ENCODE results near the gene KCNQ5.

Gene KCNQ5

DNA sequence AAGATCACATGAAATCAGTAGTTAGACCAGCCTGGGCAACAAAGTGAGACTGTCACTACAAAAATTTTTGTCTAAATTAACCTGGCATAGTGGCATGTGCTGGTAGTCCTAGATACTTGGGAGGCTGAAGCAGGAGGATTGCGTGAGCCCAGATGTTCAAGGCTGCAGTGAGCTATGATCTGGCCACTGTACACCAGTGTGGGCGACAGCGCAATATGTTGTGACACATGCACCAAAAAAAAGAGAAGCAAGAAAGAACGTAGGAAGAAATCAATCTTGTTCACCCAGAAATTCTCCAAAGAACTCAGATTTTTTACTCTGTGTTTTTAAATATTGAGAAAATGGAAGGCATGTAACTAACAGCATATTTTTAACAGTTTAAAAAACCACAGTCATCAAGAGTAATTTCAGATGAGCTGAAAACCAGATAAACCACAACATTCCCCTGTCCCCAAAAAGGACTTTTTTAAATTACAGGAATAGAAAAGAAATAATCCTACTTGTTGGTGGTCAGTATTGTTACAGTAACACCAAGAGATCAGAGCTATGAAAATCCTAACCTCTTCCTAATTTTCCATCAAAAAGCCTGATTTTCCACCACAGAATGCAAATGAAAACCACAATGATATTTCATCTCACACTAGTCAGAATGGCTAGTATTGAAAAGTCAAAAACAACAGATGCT lies 363.3 kb downstream of the KCNQ5 start:
- no peak for DNase-seq (ENCODE audit: low read depth in 4 of 4, low spot score in 1 of 4)

DNA sequence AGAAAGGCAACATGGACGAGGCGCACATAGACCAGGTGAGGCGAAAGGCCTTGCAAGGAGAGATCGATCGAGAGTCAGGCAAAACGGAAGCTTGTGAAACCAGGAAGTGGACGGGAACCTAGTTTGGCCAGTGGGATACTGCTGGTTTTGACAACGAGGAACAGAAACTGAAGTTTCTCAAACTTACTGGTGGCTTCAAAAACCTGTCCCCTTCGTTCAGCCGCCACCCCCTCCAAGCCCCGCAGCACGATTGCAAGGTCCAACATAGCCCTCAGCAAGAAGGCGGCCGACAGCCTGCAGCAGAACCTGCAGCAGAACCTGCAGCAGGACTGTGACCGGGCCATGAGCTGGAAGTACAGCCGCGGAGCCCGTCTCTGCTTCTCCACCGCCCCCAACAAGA lies 365.4 kb downstream of the KCNQ5 start:
- no peak for DNase-seq (ENCODE audit: low read depth in 4 of 4, low spot score in 1 of 4)

DNA sequence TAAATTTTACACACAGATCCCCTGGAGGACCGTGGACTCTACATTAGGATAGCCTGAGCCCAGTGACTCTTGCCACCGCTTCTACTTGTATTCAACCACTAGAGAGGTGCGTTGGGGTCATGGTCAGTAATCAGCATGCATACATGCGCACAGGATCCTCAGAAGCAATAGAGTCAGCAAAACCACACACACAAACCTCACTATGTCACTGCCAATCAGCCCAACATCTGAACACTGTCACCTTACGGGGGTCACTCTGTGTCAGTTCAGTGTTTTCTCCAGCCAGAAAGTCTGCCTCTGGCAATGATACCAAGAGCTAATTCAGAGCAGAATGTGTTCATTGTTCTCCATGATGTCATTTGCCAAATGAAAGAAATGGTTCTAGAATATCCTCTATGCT lies 378.1 kb downstream of the KCNQ5 start:
- DNase-seq (ENCODE audit: low read depth in 4 of 4, low spot score in 1 of 4), result no peak

DNA sequence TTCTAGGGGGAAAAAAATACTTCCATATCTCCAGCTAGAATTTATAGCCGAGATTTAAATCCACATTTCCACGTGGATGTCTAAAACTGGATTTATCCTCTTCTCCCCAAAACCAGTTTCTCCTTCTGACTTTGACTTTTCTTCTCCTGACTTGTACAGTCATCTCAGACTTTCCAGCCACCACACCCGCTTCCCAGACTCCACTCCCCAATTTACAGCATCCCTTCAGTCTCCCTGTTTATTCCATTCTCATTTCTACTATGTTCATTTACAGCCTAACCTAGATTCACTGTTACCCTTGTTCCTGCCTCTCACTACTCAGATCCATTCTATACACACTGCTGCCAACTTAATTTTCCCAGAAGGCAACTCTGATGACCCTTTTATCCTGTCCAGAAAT lies 378.6 kb downstream of the KCNQ5 start:
- no peak for DNase-seq (ENCODE audit: low read depth in 4 of 4, low spot score in 1 of 4)

DNA sequence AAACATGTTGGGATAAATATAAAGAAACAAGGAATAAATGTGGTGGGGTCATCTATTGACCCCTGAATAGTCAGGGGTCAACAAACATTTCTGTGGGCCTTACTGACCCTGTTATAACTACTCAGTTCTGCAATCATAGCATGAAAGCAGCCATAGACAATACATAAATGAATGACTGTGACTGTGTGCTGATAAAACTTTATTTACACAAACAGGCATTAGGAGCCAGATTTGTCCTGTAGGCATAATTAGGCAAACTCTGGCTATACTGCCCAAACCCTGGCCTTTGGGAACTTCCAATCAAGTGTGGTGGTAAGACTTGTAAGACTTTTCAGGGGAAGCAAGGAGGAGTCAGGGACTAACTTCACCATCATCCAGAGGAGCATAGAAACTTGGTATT lies 380.7 kb downstream of the KCNQ5 start:
- DNase-seq (ENCODE audit: low read depth in 4 of 4, low spot score in 1 of 4), result no peak

DNA sequence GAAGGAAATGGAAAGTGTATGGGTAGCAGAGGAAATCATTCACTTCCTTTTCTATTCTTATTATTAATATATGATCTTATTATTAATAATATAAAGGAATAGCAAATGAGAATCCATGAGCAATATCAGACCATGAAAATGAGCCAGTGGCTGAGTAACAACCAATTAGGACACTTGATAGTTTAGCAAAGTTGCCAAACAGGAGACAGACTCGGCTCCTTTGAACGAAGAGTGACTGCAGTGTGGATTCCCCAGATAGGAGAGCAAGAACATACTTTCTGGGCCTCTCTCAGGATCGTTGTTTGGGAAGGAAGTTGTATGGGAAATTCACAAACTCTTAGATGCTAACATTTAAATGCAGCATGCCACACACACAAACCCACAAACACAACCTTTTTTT lies 381.4 kb downstream of the KCNQ5 start:
- no peak for DNase-seq (ENCODE audit: low read depth in 4 of 4, low spot score in 1 of 4)

DNA sequence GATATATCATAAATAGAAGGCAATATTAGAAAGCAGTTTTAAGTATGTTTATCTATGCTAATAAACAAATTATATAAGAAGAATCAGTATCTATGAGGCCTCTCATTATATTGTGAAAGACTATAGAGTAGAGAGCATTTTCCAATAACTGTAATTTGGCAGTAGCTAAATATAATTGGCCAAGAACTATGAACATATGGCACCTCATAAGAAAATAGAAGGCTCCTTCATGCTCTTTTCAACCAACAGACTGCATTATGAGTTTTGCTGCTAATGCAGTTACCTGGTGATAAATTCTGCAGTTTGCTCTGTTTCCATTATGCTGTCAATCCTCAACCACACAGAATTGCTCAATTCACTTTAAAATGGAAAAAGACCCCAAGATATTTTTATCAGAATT lies 382.4 kb downstream of the KCNQ5 start:
- no peak for DNase-seq (ENCODE audit: low read depth in 4 of 4, low spot score in 1 of 4)

DNA sequence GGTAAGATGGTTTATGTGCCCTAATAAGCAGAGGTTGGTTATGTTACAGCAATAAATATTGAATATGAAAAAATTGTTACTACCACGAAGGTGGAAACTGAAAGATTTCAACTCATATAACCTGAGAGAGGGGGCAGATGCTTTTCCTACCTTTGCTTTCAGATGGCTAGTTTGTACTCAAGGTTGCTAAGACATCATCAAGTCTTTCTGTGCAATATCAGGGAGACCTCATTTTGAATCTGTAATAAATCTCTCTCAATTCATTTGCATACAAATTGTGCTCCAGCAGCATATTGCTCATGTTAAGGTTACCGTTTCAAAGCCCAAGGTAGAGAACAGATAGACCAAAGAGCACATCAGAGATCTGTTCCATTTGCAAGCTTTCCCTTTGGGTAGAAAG lies 383.0 kb downstream of the KCNQ5 start:
- no peak for DNase-seq (ENCODE audit: low read depth in 4 of 4, low spot score in 1 of 4)

DNA sequence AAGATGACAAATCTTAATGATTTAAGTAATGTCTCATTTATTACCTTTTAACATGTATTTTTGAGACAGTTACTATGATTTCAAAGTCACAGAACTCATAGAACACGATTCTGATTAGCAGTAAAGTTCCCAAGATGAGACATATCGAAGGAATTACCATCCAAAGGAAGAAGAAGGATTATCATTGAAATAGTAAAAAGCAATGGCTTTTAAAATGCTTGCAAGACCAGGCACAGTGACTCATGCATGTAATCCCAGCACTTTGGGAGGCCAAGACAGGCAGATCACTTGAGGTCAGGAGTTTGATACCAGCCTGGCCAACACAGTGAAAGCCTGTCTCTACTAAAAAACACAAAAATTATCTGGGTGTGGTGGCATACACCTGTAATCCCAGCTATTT lies 384.3 kb downstream of the KCNQ5 start:
- no peak for DNase-seq (ENCODE audit: low read depth in 4 of 4, low spot score in 1 of 4)

DNA sequence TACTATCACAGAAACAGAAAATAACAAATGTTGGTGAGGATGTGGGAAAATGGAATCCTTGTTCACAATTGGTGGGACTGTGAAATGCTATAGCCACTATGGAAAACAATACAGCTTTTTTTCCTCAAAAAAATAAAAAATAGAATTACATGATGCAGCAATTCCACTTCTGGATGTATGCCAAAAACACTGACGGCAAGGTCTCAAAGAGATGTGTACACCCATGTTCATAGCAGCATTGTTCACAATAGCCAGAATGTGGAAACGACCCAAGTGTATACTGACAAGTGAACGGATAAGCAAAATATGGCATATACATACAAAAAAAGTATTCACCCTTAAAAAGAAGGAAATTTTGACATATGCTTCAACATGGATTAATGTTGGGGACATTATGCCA lies 390.1 kb downstream of the KCNQ5 start:
- DNase-seq (ENCODE audit: low read depth in 4 of 4, low spot score in 1 of 4), result no peak

DNA sequence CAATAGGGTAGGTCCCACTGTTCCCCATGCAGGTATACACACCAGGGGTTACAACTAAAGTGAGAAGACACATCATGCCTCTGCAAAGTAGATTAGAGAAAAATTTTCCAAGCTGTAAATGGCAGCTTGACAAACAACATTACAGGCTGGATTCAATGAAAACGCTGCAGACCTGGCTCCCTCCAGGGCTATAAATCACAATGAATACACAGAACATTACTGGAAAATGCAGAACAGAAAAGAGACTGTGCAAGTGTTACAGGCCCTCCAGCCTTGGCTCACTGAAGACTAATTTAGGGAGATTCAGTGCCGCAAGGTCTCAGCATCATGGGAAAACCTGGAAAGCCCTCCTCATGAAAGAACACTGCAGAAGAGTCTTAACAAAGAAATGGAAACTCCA lies 395.6 kb downstream of the KCNQ5 start:
- no peak for DNase-seq (ENCODE audit: low read depth in 4 of 4, low spot score in 1 of 4)

DNA sequence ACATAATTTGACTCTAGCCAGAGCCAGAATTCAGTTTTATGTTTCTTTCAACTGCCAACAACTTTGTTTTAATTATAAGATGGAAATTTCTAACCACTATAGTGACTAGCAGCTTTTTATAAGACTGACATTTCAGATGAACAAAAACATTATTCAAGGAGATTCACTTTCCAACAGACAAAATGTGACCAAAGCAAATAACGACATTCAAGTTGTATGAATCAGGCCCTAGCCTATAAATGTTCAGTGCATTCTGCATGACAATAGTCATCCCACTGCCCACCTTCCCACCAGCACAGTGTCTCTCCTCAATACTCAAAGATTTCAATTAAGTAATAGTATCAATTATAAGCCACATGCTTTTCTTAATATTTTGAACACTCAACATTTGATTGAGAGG lies 402.7 kb downstream of the KCNQ5 start:
- DNase-seq (ENCODE audit: low read depth in 4 of 4, low spot score in 1 of 4), result no peak

DNA sequence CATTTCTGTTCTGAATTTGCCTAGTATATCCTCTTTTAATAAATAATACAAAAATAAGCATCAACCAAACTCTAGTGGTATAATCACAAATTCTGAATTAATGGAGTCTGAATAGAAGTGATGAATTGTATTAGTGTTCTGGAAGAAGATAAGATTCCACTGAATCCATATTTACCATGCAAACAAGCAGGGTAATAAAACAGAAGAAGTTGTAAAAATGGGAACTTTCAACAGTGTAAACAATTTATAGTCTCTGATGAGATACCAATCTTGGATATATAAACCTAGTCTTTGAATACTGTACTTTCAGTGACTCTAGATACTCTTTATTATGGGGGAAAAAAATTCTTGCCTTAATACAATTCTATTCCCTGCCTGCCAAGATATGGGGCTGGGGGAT lies 405.8 kb downstream of the KCNQ5 start:
- DNase-seq (ENCODE audit: low read depth in 4 of 4, low spot score in 1 of 4), result no peak

DNA sequence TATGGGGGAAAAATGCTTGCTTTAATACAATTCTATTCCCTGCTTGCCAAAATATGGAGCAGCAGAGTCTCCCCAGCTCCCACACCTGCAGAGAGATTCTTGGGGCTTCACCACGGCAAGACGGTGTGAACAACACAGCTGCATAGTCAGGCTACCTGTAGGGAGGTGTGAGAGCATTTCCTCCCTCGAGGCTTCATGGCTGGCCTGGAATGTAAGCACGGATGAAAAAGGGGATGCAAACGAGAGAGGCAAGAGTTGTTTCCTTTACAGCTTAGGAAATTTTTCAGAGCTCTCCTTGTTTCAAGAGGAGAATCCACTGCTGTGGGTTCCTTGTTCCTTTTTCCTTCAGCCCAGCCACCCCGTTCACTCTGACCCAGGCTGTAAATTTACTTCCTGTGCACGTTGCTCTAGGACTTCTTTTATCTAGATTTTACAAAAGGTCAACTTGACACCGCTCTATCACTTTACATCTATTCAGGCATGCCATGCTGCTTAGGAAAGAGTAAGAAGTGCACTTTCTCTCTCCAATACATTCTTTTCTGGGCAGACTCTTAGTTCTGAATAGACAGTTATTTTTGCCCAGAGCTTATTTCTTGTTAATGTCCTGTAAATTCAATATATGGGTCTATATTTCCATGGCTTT lies 406.4 kb downstream of the KCNQ5 start:
- DNase-seq (ENCODE audit: low read depth in 4 of 4, low spot score in 1 of 4), result no peak

DNA sequence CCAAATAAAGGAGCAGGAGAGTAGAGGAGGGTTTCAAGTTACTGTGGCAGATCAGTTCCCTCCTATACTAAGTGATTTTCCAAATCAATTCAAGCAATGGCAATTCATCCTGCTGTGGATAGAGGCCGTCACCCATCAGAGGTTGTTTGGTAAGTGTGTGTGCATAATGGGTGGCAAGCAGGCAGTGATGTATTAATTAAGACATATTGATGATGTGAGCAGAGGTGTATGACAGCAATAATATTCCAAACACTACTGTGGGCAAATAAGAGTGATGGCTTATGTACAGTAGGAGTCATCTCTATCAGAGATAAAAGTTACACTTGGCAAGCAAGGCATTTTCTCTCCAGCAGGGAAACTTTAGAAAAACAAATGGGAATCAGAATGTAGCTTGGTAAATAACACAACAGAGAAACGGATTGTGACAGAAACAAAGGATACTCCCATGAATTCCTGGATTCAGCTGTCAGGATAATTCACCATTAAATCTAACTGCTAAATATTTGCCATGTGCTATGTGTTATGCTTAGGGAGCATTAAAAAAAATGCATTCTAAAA lies 407.1 kb downstream of the KCNQ5 start:
- no peak for DNase-seq (ENCODE audit: low read depth in 4 of 4, low spot score in 1 of 4)

DNA sequence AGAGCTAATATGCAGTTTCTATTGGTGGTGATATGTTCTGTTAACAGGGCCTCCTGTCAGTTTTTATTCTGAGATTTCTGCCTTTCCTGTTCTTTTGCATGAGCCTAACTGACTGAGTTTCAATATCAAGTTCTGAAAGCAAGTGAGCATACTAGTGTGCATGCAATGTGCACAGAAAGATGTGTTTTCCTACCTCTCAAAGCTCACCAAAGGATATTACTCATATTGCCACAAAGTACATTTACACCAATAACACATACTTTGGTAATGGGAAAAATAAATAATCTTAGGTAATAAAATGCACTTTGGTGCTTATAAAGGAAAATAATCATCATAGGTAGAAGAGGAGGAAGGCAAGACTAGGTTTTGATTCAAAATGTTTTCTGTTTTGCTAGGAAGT lies 408.4 kb downstream of the KCNQ5 start:
- no peak for DNase-seq (ENCODE audit: low read depth in 4 of 4, low spot score in 1 of 4)

DNA sequence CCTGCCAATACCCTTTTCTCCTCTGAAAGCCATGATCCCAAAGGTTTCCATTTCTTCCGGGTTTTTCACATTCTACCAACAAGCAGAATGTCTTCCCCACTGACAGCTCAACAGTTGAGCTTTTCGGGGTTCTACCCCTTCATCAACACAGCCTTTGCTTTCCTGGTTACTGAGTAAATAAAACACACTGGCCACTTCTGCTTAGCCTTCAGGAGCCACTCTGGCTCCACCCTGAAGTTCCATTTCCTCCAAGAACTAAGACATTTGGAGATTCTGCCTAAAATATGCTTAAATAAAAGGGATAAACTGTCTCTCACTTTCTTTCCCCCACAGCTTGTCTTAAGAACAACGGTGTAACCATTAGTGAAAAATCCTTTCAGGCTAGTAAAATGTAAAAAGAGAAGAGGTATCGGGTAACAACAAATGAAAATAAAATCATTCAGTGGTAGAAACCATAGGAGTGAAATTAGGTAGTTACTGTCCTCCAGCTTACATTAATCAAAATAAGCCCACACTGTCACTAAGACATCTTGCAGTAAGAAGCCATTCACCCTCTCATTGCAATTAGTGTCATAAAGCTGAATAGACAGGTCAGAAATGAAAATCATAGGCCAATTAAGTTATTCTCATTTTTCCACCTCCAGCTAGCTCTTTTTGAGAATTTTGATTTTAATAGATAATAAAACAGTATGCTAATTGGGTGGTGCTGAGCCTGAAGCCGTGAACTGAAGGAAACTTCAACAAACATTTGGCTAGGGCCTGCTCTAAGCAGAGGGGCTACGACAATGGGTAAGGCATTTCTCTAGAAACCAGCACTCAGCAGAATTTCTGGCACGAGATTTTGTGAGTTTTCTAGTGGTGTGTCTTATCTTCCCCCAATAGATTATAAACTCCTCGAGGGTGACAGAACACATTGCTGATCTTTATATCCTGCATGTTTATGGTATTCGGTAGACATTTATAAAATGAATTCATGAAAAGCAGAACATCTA lies 409.2 kb downstream of the KCNQ5 start:
- no peak for DNase-seq (ENCODE audit: low read depth in 4 of 4, low spot score in 1 of 4)

DNA sequence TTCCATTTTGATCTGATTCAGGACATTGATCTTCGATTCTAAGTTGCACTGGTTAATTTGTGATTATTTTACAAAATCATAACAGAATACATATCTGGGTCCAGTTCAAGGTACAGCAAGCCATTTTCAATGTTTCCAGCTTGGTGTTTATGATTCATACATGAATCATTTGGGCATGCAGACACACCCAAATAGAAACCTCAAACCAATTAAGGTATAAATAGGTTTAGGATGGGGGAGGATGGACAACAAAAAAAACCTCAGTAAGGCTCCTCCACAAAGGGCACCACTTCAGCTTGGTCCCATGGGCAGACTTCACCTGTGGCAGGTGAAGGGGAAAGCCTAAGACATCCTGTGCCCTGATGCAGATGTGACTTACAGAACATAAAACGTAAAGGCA lies 410.7 kb downstream of the KCNQ5 start:
- no peak for DNase-seq (ENCODE audit: low read depth in 4 of 4, low spot score in 1 of 4)

DNA sequence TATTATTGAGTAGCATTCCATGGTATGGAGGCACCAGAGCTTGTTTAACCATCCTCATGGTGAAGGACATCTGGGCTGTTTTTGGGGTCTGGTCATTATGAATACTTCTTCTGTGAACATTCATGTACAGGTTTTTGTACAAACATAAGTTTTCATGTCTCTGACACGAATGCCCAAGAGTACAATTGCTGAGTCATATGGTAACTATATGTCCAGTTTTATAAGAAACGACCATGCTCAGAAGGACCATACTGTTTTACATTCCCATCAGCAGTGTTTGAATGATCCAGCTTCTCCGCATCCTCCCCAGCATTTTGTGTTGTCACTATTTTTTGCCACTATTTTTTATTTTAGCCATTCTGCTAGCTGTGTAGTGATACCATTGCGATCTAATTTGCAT lies 414.8 kb downstream of the KCNQ5 start:
- no peak for DNase-seq (ENCODE audit: low read depth in 4 of 4, low spot score in 1 of 4)

DNA sequence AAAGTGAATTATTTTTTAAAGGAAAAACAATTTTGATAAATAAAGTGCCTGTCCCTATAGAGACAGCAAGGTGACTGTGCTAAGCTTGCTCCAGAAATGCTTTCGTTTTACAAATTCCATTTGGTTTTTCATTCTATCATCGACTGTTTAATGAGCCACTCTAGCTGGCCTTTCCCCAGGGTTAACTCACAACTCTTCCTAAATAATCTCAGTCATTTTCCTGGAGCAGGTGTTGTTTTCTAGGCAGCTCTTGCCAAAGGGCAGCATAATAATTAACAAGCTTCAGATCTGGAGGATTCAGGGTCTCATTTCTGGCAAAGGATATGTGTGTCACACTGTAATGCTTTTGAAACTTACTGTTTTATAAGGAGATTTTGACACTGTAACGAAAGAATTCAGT lies 419.2 kb downstream of the KCNQ5 start:
- no peak for DNase-seq (ENCODE audit: low read depth in 4 of 4, low spot score in 1 of 4)

DNA sequence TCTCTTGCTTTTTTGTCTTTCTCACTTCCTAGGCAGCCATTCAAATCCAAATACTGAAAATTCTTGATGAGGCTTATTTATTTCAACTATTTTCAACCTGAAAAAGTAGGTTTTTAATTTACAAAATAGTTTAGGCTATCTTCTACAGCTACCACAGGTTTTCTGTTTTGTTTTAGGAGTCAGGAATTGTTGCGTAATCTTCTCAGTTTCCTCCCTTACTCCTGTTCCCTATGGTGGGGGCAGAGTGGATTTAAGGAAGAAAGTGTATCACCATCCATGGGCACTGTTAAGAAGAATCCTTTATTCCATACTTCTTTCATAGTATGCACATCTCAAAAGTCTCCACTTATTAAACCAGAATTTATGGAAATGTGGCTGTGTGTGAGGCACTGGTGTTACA lies 421.0 kb downstream of the KCNQ5 start:
- no peak for DNase-seq (ENCODE audit: low read depth in 4 of 4, low spot score in 1 of 4)

DNA sequence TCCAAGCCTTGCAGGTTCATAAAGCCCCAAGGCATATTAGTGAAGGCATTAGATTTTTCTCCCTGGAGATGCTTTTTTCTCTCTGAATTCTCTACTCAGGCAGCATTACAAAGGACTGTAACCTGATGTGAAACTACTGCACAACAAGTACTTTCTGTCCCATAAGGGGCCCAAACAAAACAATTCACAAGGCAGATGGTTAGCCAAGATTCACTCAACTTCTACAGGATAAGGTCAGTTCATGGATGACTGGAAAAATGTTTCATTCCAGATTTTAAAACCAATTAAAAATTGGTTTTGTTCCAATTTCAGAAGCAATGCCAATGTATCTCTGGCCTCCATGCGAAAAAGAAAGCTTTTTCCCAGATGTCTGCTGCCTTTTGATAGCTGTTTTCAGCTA lies 421.6 kb downstream of the KCNQ5 start:
- DNase-seq (ENCODE audit: low read depth in 4 of 4, low spot score in 1 of 4), result no peak
